SK-N-SH (cell line): ENCODE data around the gene KLHL42. TPM values are rescaled to one million over a fixed set of nuclear protein-coding genes. Genes with fewer than 3 reads are reported as not detected.

ENCODE experiments used
- CTCF ChIA-PET: fragments of 300-600, 350-600 bp; formaldehyde crosslinking; extraction: SDS; loops from one replicate; lab custom pipeline; 2021; lab: Yijun Ruan, JAX
- POLR2A ChIA-PET: fragments of 350-600 bp; sonication (Branson Sonifier 250); formaldehyde crosslinking; extraction: SDS; loops from one replicate; lab custom pipeline; 2020; ENCODE audit warnings: antibody characterized with exemption, inconsistent platforms; lab: Yijun Ruan, JAX
- DNase-seq: peaks from one replicate; pipeline ENCODE4 v3.0.0; 2012
- H2AFZ ChIP-seq: fragments of 200-600 bp; sonication (generic); 2 replicates; pipeline ENCODE4 v1.8.1; 2016; ENCODE audit warnings: antibody characterized with exemption, mild to moderate bottlenecking, low read depth
- H3F3A ChIP-seq: fragments of 200-600 bp; sonication (generic); replicated peaks from 2 replicates; pipeline ENCODE3; 2016; ENCODE audit warnings: antibody characterized with exemption, mild to moderate bottlenecking; ENCODE audit not compliant: insufficient read depth
- H3K27ac ChIP-seq, 2 experiments: fragments of 200-500 bp in 1 of 2; fragments of 200-600 bp in 1 of 2; sonication (Bioruptor generic) in 1 of 2; sonication (generic), shearing (Covaris generic) in 1 of 2; 2 replicates each; pipeline versions ENCODE4 v1.5.1 to v1.6.1; 2014 to 2016; ENCODE audit warnings: low read depth in 2 of 2, inconsistent platforms in 1 of 2, low read length in 1 of 2, mild to moderate bottlenecking in 1 of 2, mixed read lengths in 1 of 2
- H3K27me3 ChIP-seq: fragments of 200-600 bp; sonication (generic), shearing (Covaris generic); 2 replicates; pipeline ENCODE4 v1.6.1; 2016; ENCODE audit warnings: mixed run types; ENCODE audit not compliant: insufficient read depth
- H3K36me3 ChIP-seq, 2 experiments: fragments of 200-500 bp in 1 of 2; fragments of 200-600 bp in 1 of 2; sonication (Bioruptor generic) in 1 of 2; sonication (generic) in 1 of 2; replicated peaks in 1 of 2; 2 replicates each; pipeline versions ENCODE3 to v1.5.1; 2014 to 2016; ENCODE audit warnings: low read length in 1 of 2, mild to moderate bottlenecking in 1 of 2; ENCODE audit not compliant: insufficient read depth in 2 of 2, control insufficient read depth in 1 of 2
- H3K4me1 ChIP-seq, 2 experiments: fragments of 200-500 bp in 1 of 2; fragments of 200-600 bp in 1 of 2; sonication (Bioruptor generic) in 1 of 2; sonication (generic), shearing (Covaris generic) in 1 of 2; 2 replicates each; pipeline versions ENCODE4 v1.5.1 to v1.6.1; 2014 to 2016; ENCODE audit warnings: low read depth in 1 of 2, low read length in 1 of 2, mixed run types in 1 of 2; ENCODE audit not compliant: insufficient read depth in 2 of 2, control insufficient read depth in 1 of 2
- H3K4me2 ChIP-seq: fragments of 200-600 bp; sonication (generic), shearing (Covaris generic); 2 replicates; pipeline ENCODE4 v1.6.1; 2017; ENCODE audit warnings: mixed run types
- H3K4me3 ChIP-seq, 2 experiments: fragments of 200-500 bp in 1 of 2; fragments of 200-600 bp in 1 of 2; sonication (Bioruptor generic) in 1 of 2; sonication (generic), shearing (Covaris generic) in 1 of 2; 2 replicates each; pipeline versions ENCODE4 v1.5.1 to v1.8.1; 2014 to 2016; ENCODE audit warnings: low read depth in 2 of 2, inconsistent platforms in 1 of 2, low read length in 1 of 2, mild to moderate bottlenecking in 1 of 2, mixed read lengths in 1 of 2, moderate library complexity in 1 of 2
- H3K79me2 ChIP-seq: fragments of 200-600 bp; sonication (generic); 2 replicates; pipeline ENCODE4 v1.8.1; 2017; ENCODE audit warnings: mild to moderate bottlenecking; ENCODE audit not compliant: insufficient read depth
- H3K9ac ChIP-seq: fragments of 200-600 bp; sonication (generic); 2 replicates; pipeline ENCODE4 v1.6.1; 2017; ENCODE audit warnings: mixed run types
- H3K9me2 ChIP-seq: fragments of 200-600 bp; sonication (generic); 2 replicates; pipeline ENCODE4 v1.6.1; 2017; ENCODE audit warnings: mixed run types
- H3K9me3 ChIP-seq: fragments of 200-600 bp; sonication (generic); 2 replicates; pipeline ENCODE4 v1.6.1; 2017; ENCODE audit warnings: mixed run types, mild to moderate bottlenecking, moderate library complexity
- H4K20me1 ChIP-seq: fragments of 200-600 bp; sonication (generic); 2 replicates; pipeline ENCODE4 v1.6.1; 2017; ENCODE audit warnings: mild to moderate bottlenecking, mixed run types; ENCODE audit not compliant: insufficient read depth
- CHD2 ChIP-seq: fragments of 150-350 bp; IDR thresholded peaks from 2 replicates; pipeline ENCODE4 v1.6.1; 2018; ENCODE audit warnings: low read length; ENCODE audit not compliant: partially characterized antibody
- ELF1 ChIP-seq: IDR thresholded peaks from 2 replicates; pipeline ENCODE4 v1.4.0; 2012
- EP300 ChIP-seq, 2 experiments: IDR thresholded peaks; 2 replicates each; pipeline versions ENCODE4 v1.4.0 to v1.6.1; 2012; ENCODE audit warnings: borderline replicate concordance in 1 of 2, low read depth in 1 of 2, low read length in 1 of 2
- FOSL2 ChIP-seq: IDR thresholded peaks from 2 replicates; pipeline ENCODE4 v1.4.0; 2012; ENCODE audit warnings: low read depth, mild to moderate bottlenecking, moderate library complexity, borderline replicate concordance
- GATA2 ChIP-seq: sonication (generic); formaldehyde crosslinking; IDR thresholded peaks from 2 replicates; pipeline ENCODE4 v1.5.0; 2020; ENCODE audit warnings: mild to moderate bottlenecking, missing genetic modification reagents
- JUND ChIP-seq: IDR thresholded peaks from 2 replicates; pipeline ENCODE4 v1.4.0; 2012
- MEF2A ChIP-seq: IDR thresholded peaks from 2 replicates; pipeline ENCODE4 v1.4.0; 2012; ENCODE audit warnings: low read depth, borderline replicate concordance
- NRF1 ChIP-seq: IDR thresholded peaks from 2 replicates; pipeline ENCODE4 v1.6.1; 2012; ENCODE audit warnings: low read depth, mild to moderate bottlenecking, low read length
- RAD21 ChIP-seq: IDR thresholded peaks from 2 replicates; pipeline ENCODE4 v1.6.1; 2012; ENCODE audit warnings: mild to moderate bottlenecking, low read length
- RCOR1 ChIP-seq: fragments of 150-350 bp; IDR thresholded peaks from 2 replicates; pipeline ENCODE4 v1.6.1; 2017; ENCODE audit warnings: antibody characterized with exemption, low read length
- RFX5 ChIP-seq: IDR thresholded peaks from 2 replicates; pipeline ENCODE4 v1.6.1; 2012; ENCODE audit warnings: mild to moderate bottlenecking, improper control_type of control experiment, low read length
- TAF1 ChIP-seq: IDR thresholded peaks from 2 replicates; pipeline ENCODE4 v1.6.1; 2012; ENCODE audit warnings: low read depth, mild to moderate bottlenecking, low read length, moderate library complexity, borderline replicate concordance
- TCF12 ChIP-seq: IDR thresholded peaks from 2 replicates; pipeline ENCODE4 v1.4.0; 2012
- TEAD4 ChIP-seq: IDR thresholded peaks from 2 replicates; pipeline ENCODE4 v1.4.0; 2012; ENCODE audit warnings: mild to moderate bottlenecking, borderline replicate concordance; ENCODE audit not compliant: insufficient read depth
- YY1 ChIP-seq: IDR thresholded peaks from 2 replicates; pipeline ENCODE4 v1.4.0; 2012; ENCODE audit warnings: low read depth, mild to moderate bottlenecking
- WGBS: methylation state at CpG from one replicate; pipeline ENCODE4 v1.1.6; 2017; ENCODE audit warnings: low lambda C conversion rate; 5-methylcytosine and 5-hydroxymethylcytosine counted together
- polyA plus RNA-seq, 3 experiments: library from polyadenylated mRNA; depleted of rRNA; stranded (reverse); fragments of >200 nt; gene quantifications; 2 replicates each; pipeline ENCODE4 v1.2.3, GENCODE V29; 2012
- TF ChIP-seq, protein P1 (sequence below): fragments of 200-600 bp; sonication (generic); IDR thresholded peaks from 2 replicates; pipeline ENCODE4 v1.6.1; 2017; ENCODE audit warnings: antibody characterized with exemption, mild to moderate bottlenecking, moderate library complexity
- TF ChIP-seq, protein P2 (sequence below): fragments of 150-350 bp; IDR thresholded peaks from 2 replicates; pipeline ENCODE4 v1.6.1; 2016; ENCODE audit warnings: mild to moderate bottlenecking, low read depth, low read length
- TF ChIP-seq, protein P3 (sequence below): IDR thresholded peaks from 2 replicates; pipeline ENCODE4 v1.6.1; 2012; ENCODE audit warnings: mild to moderate bottlenecking, low read depth, low read length, moderate library complexity

KLHL42 gene
- polyA plus RNA-seq, 1 of the 3 experiments (the other 2 are of a cell fraction): 11.7 TPM

DNA sequence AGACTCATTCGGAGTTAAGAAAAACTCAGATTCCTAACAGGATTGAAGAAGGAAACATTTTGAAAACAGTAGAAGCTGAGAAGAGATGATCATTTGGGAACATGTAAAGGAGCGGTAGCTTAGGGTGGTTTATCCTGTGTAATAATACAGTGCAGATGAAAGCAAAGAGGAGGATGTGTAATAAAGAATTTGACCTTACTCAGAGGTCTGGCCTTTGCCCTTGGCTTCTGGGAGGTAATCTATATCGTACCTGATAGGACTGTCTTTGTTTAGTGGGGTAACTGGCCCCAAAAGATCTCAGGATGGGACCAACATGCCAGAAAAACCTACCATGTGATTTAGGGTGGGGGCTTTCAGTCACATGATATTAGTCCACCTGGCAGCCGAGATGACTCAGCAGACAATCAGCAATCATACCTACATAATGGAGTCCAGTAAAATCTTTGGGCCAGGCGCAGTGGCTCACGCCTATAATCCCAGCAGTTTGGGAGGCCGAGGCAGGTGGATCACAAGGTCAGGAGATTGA, 23.3 kb upstream of the KLHL42 start:
- Histone ChIP-seq H3F3A (no peaks in the 10 kb centered on the region), H3K27ac (no peak overlapping the region), H3K9me3 (no peaks in the 10 kb centered on the region), H3K9ac (no peak overlapping the region), H3K27me3 (no peaks in the 10 kb centered on the region), H3K4me2 (no peak overlapping the region), H3K36me3 (peaks cover 21 to 25% of the 10 kb centered on the region in 2 experiments)
- DNase-seq: no peak
- TF ChIP-seq CHD2 (no peak), RFX5 (no peak), TEAD4 (no peak), GATA2 (CRISPR knock-in tag) (no peak), JUND (no peak), EP300 (IDR thresholded peaks at IDR 0.05; ENCODE audit: borderline replicate concordance in 1 of 2, low read depth in 1 of 2, low read length in 1 of 2) (no peak), YY1 (no peak), ELF1 (no peak)
- TF ChIP-seq, protein P1, sequence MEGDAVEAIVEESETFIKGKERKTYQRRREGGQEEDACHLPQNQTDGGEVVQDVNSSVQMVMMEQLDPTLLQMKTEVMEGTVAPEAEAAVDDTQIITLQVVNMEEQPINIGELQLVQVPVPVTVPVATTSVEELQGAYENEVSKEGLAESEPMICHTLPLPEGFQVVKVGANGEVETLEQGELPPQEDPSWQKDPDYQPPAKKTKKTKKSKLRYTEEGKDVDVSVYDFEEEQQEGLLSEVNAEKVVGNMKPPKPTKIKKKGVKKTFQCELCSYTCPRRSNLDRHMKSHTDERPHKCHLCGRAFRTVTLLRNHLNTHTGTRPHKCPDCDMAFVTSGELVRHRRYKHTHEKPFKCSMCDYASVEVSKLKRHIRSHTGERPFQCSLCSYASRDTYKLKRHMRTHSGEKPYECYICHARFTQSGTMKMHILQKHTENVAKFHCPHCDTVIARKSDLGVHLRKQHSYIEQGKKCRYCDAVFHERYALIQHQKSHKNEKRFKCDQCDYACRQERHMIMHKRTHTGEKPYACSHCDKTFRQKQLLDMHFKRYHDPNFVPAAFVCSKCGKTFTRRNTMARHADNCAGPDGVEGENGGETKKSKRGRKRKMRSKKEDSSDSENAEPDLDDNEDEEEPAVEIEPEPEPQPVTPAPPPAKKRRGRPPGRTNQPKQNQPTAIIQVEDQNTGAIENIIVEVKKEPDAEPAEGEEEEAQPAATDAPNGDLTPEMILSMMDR: no peak
- TF ChIP-seq, all 33 proteins: peak for 0
- no peak overlapping the region for H3K4me3 ChIP-seq
- CTCF ChIA-PET: interaction anchor here (1.3 to 1.8 kb wide), 3 partner anchors 20 to 184 kb away, joined by 3 to 5 read pairs (median 3); no protein-coding TSS in a partner anchor
- no peaks in the 10 kb centered on the region for H3K9me2 ChIP-seq
- no peak overlapping the region for H2AFZ ChIP-seq
- H4K20me1 ChIP-seq: no peaks in the 10 kb centered on the region
- H3K4me1 ChIP-seq: no peaks in the 10 kb centered on the region
- 98% methylated on average over 7 of the region's 7 CpGs for WGBS
- POLR2A ChIA-PET: no interaction called here
- 0 out of 2 replicates have a peak, but pooled peaks cover 4% of the 10 kb centered on the region for H3K79me2 ChIP-seq

DNA sequence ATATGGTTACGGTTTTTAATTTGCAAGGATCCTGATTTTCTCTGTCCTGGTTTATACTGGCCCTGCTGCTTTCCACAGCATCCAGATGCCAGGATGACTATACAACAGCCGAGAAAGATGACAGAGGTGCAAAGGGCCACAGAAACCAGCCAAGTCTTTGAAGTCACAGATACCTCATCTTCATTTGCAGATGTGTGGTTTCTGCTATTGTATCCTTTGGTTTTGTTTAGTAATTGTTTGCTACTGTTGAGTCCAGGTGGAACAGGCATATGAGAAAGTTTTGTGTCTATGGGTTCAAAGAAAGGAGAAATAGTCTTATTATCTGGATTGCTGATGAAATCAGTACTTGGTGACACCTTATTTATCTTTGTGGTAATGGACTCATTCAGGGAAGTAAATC, 17.3 kb upstream of the KLHL42 start:
- no peak overlapping the region for H3K4me3 ChIP-seq
- H3K79me2 ChIP-seq: no peaks in the 10 kb centered on the region
- no peak overlapping the region for H3K27ac ChIP-seq
- H2AFZ ChIP-seq: no peak overlapping the region
- H3K9ac ChIP-seq: no peak overlapping the region
- WGBS: 96% methylated on average over 2 of the region's 2 CpGs
- no peaks in the 10 kb centered on the region for H3K4me1 ChIP-seq
- DNase-seq: no peak
- no peaks in the 10 kb centered on the region for H3K9me3 ChIP-seq
- no peak overlapping the region for H3K4me2 ChIP-seq
- no peaks in the 10 kb centered on the region for H3F3A ChIP-seq
- no peaks in the 10 kb centered on the region for H3K27me3 ChIP-seq
- CTCF ChIA-PET: no interaction called here
- no peaks in the 10 kb centered on the region for H4K20me1 ChIP-seq
- no peaks in the 10 kb centered on the region for H3K9me2 ChIP-seq
- no peaks in the 10 kb centered on the region for H3K36me3 ChIP-seq
- TF ChIP-seq TEAD4 (no peak), RAD21 (no peak), FOSL2 (no peak), RFX5 (no peak), NRF1 (no peak), TCF12 (no peak), ELF1 (no peak), YY1 (no peak), RCOR1 (no peak), TAF1 (no peak), MEF2A (no peak)
- TF ChIP-seq, protein P2, sequence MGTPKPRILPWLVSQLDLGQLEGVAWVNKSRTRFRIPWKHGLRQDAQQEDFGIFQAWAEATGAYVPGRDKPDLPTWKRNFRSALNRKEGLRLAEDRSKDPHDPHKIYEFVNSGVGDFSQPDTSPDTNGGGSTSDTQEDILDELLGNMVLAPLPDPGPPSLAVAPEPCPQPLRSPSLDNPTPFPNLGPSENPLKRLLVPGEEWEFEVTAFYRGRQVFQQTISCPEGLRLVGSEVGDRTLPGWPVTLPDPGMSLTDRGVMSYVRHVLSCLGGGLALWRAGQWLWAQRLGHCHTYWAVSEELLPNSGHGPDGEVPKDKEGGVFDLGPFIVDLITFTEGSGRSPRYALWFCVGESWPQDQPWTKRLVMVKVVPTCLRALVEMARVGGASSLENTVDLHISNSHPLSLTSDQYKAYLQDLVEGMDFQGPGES: no peak
- TF ChIP-seq, protein P3, sequence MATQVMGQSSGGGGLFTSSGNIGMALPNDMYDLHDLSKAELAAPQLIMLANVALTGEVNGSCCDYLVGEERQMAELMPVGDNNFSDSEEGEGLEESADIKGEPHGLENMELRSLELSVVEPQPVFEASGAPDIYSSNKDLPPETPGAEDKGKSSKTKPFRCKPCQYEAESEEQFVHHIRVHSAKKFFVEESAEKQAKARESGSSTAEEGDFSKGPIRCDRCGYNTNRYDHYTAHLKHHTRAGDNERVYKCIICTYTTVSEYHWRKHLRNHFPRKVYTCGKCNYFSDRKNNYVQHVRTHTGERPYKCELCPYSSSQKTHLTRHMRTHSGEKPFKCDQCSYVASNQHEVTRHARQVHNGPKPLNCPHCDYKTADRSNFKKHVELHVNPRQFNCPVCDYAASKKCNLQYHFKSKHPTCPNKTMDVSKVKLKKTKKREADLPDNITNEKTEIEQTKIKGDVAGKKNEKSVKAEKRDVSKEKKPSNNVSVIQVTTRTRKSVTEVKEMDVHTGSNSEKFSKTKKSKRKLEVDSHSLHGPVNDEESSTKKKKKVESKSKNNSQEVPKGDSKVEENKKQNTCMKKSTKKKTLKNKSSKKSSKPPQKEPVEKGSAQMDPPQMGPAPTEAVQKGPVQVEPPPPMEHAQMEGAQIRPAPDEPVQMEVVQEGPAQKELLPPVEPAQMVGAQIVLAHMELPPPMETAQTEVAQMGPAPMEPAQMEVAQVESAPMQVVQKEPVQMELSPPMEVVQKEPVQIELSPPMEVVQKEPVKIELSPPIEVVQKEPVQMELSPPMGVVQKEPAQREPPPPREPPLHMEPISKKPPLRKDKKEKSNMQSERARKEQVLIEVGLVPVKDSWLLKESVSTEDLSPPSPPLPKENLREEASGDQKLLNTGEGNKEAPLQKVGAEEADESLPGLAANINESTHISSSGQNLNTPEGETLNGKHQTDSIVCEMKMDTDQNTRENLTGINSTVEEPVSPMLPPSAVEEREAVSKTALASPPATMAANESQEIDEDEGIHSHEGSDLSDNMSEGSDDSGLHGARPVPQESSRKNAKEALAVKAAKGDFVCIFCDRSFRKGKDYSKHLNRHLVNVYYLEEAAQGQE: no peak
- POLR2A ChIA-PET: no interaction called here
